H1 (cell line): ENCODE results near the gene ORMDL1. TPM values are rescaled to one million over a fixed set of nuclear protein-coding genes. Genes with fewer than 3 reads are reported as not detected.

ENCODE experiments used
- CBX5 ChIP-seq: fragments of 300-800, 300-1000 bp; sonication (generic); IDR thresholded peaks from 2 replicates; pipeline ENCODE4 v1.7.1; 2016; ENCODE audit warnings: antibody characterized with exemption, low read length, low read depth
- CBX8 ChIP-seq: fragments of 300-800, 300-1000 bp; sonication (generic); IDR thresholded peaks from 2 replicates; pipeline ENCODE4 v1.7.1; 2016; ENCODE audit warnings: low read depth, low read length, borderline replicate concordance
- CEBPB ChIP-seq: IDR thresholded peaks from 2 replicates; pipeline ENCODE4 v1.6.1; 2012; ENCODE audit warnings: low read depth, low read length
- CHD1 ChIP-seq: IDR thresholded peaks from 2 replicates; pipeline ENCODE4 v1.6.1; 2012; ENCODE audit warnings: low read depth, low read length, improper control_type of control experiment
- CTBP2 ChIP-seq: IDR thresholded peaks from 2 replicates; pipeline ENCODE4 v1.7.0; 2011; ENCODE audit warnings: borderline replicate concordance, mild to moderate bottlenecking, moderate library complexity, mixed read lengths, low read length; ENCODE audit not compliant: insufficient read depth, insufficient read length
- EGR1 ChIP-seq: IDR thresholded peaks from 2 replicates; pipeline ENCODE4 v1.6.1; 2011; ENCODE audit warnings: low read depth, low read length, borderline replicate concordance
- EZH2 ChIP-seq: fragments of 200-600 bp; sonication (generic); IDR thresholded peaks from 2 replicates; pipeline ENCODE4 v1.7.1; 2012; ENCODE audit warnings: low read depth, mild to moderate bottlenecking, moderate library complexity, low read length, inconsistent platforms; ENCODE audit not compliant: severe bottlenecking
- FOSL1 ChIP-seq: IDR thresholded peaks from 2 replicates; pipeline ENCODE4 v1.6.1; 2011; ENCODE audit warnings: mild to moderate bottlenecking, low read depth, low read length, moderate library complexity; ENCODE audit not compliant: insufficient read depth
- GABPA ChIP-seq: IDR thresholded peaks from 2 replicates; pipeline ENCODE4 v1.6.1; 2011; ENCODE audit warnings: mild to moderate bottlenecking, low read length, moderate library complexity, borderline replicate concordance; ENCODE audit not compliant: insufficient read depth
- GTF2F1 ChIP-seq: IDR thresholded peaks from 2 replicates; pipeline ENCODE4 v1.6.1; 2012; ENCODE audit warnings: low read depth, low read length, improper control_type of control experiment, borderline replicate concordance
- HDAC2 ChIP-seq, 2 experiments: fragments of 300-600 bp in 1 of 2; sonication (generic) in 1 of 2; IDR thresholded peaks; 2 replicates each; pipeline ENCODE4 v1.6.1; 2011 to 2012; ENCODE audit warnings: low read depth in 2 of 2, low read length in 2 of 2, mild to moderate bottlenecking in 2 of 2, moderate library complexity in 2 of 2, borderline replicate concordance in 1 of 2, inconsistent platforms in 1 of 2
- MAFK ChIP-seq: IDR thresholded peaks from 2 replicates; pipeline ENCODE4 v1.6.1; 2012; ENCODE audit warnings: low read depth, mild to moderate bottlenecking, improper control_type of control experiment, low read length
- POLR2AphosphoS5 ChIP-seq: IDR thresholded peaks from 2 replicates; pipeline ENCODE4 v1.6.1; 2011; ENCODE audit warnings: low read depth, low read length
- SAP30 ChIP-seq: fragments of 300-600 bp; sonication (generic); IDR thresholded peaks from 2 replicates; pipeline ENCODE4 v1.7.1; 2012; ENCODE audit warnings: low read length, moderate library complexity, mild to moderate bottlenecking, inconsistent platforms; ENCODE audit not compliant: insufficient read depth, insufficient replicate concordance
- SIRT6 ChIP-seq: IDR thresholded peaks from one replicate; pipeline ENCODE4 v1.7.1; 2012; ENCODE audit warnings: low read length, inconsistent platforms
- TAF1 ChIP-seq: IDR thresholded peaks from 2 replicates; pipeline ENCODE4 v1.6.1; 2011; ENCODE audit warnings: mild to moderate bottlenecking, low read depth, low read length
- TAF7 ChIP-seq: optimal IDR thresholded peaks from 2 replicates; pipeline ENCODE3; 2011; ENCODE audit warnings: low read depth, mild to moderate bottlenecking, inconsistent platforms, low read length, moderate library complexity, borderline replicate concordance
- TCF12 ChIP-seq: IDR thresholded peaks from 2 replicates; pipeline ENCODE4 v1.6.1; 2011; ENCODE audit warnings: low read depth, mild to moderate bottlenecking, low read length
- YY1 ChIP-seq: IDR thresholded peaks from 2 replicates; pipeline ENCODE4 v1.6.1; 2011; ENCODE audit warnings: low read depth, mild to moderate bottlenecking, low read length
- ZNF274 ChIP-seq: IDR thresholded peaks from 2 replicates; pipeline ENCODE4 v1.7.0; 2012; ENCODE audit warnings: low read length, borderline replicate concordance; ENCODE audit errors: extremely low read depth
- polyA plus RNA-seq, 7 experiments: library from polyadenylated mRNA; depleted of rRNA in 3 of 7; stranded (reverse) in 5 of 7; unstranded in 2 of 7; fragments of >200 nt in 5 of 7; fragments of 200-250 nt in 2 of 7; gene quantifications; 1 replicate in 5 of 7; 2 replicates in 1 of 7; 4 replicates in 1 of 7; pipeline versions ENCODE4 v1.2.1 to v1.2.3, GENCODE V29; 2011 to 2013; ENCODE audit warnings: missing spikeins in 2 of 7, mixed read lengths in 2 of 7
- total RNA-seq: library from RNA; stranded (reverse); fragmentation: NEBNext Ultra II Directional; extraction: Animal tissue kit (Norgen Biotek cat#: 25700); gene quantifications from 2 replicates; pipeline ENCODE4 v1.2.1, GENCODE V29; 2021
- TF ChIP-seq, protein P1 (sequence below): IDR thresholded peaks from 2 replicates; pipeline ENCODE4 v1.6.1; 2011; ENCODE audit warnings: low read depth, mild to moderate bottlenecking, low read length; ENCODE audit not compliant: insufficient read depth
- TF ChIP-seq, protein P2 (sequence below): IDR thresholded peaks from 2 replicates; pipeline ENCODE4 v1.6.1; 2012; ENCODE audit warnings: inconsistent platforms

The ORMDL1 gene
- total and polyA plus RNA-seq, 2 of the 8 experiments (the other 6 are each of a cell fraction or from before 2014, with no cell fraction given): 34.9 to 58.1 TPM

DNA sequence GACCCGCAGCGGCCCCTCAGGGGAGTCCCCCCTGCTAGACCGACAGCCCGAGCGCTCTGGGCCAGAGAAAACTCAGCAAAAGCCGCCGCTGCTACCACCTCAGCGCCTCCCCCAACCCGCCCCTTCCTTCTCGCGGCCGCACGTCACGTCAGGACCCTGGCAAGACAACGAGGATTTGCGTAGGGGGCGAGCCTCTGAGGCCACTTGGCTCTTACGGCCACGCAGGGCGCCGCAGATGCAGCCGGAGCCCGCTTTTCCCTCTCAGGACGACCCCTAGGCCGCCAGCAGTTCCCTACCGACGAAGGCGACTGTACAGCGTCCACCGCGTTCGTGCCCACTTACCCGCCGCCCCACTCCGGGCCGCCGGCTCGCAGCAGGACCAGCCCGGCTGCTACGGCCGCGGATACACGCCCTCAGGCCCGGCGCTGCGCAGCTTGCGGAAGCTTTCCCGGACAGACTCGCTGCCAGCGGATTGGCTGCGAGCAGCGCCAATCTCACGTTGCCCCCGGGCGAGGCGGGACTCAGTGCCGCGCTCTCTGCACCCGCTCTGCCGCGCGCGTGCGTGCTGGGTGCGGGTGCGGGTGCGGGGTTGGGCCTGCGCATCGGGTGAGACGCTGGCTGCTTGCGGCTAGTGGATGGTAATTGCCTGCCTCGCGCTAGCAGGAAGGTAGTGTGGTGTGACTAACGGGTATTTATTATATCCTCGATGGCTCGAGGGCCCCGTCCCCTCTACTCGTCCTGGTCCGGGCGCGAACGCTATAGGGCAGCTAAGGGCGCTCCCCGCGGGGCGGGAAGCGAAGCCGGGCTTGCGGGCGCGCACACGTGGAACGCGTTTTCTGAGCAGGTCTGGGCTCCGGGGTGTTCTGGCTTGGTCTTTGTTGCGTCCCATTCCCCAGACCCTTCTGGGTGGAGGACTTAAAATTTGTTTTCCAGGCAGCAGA is at the start of gene ORMDL1, which contains the start of gene PMS1 (continued):
- TF ChIP-seq EGR1 (no peak), CBX8 (no peak), TAF7 (peak; percentile 37), SIRT6 (no peak), EZH2 (no peak), CTBP2 (no peak), TAF1 (peak; percentile 84), ZNF274 (no peak), CEBPB (no peak), FOSL1 (peak; percentile 67; the same call in 1 of the 2 replicates), GABPA (no peak), SAP30 (no peak), GTF2F1 (0 out of 2 replicates have a peak, but pooled peaks have one; percentile 46), TCF12 (no peak), CHD1 (no peak), MAFK (no peak), CBX5 (no peak), POLR2AphosphoS5 (peak; percentile 98), YY1 (0 out of 2 replicates have a peak, but pooled peaks have one; percentile 30), HDAC2 (IDR thresholded peaks at IDR 0.05; ENCODE audit: borderline replicate concordance in 1 of 2, low read depth in 2 of 2, low read length in 2 of 2) (peak in 1 of 2 experiments; percentile 94; a peak in 2 of 4 replicates)
- TF ChIP-seq, protein P1, sequence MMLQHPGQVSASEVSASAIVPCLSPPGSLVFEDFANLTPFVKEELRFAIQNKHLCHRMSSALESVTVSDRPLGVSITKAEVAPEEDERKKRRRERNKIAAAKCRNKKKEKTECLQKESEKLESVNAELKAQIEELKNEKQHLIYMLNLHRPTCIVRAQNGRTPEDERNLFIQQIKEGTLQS: no peak
- TF ChIP-seq, protein P2, sequence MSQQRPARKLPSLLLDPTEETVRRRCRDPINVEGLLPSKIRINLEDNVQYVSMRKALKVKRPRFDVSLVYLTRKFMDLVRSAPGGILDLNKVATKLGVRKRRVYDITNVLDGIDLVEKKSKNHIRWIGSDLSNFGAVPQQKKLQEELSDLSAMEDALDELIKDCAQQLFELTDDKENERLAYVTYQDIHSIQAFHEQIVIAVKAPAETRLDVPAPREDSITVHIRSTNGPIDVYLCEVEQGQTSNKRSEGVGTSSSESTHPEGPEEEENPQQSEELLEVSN: peak; percentile 91
